GM23338 (cell line): ENCODE measurements around the gene ABCD1. TPM values are rescaled to one million over a fixed set of nuclear protein-coding genes. Genes with fewer than 3 reads are reported as not detected.
"Not testable (repeated sequence)": the region's sequence is repeated elsewhere in the genome, so short reads cannot be mapped to it uniquely, and the experiment has no call there.

ENCODE experiments used
- ATAC-seq: fragments of 200-7000 bp; cut with Tn5 transposase; 3 replicates; pipeline ENCODE4 v1.9.1; 2020
- DNase-seq: peaks from one replicate; pipeline ENCODE4 v3.0.0-alpha.2; 2015; ENCODE audit warnings: low spot score
- H2AFZ ChIP-seq: fragments of 200-600 bp; sonication (generic); 2 replicates; pipeline ENCODE4 v1.8.0; 2016; ENCODE audit warnings: antibody characterized with exemption, mild to moderate bottlenecking, moderate library complexity
- H3F3A ChIP-seq: fragments of 200-600 bp; sonication (generic); replicated peaks from 2 replicates; pipeline ENCODE4 v1.8.0; 2017; ENCODE audit warnings: antibody characterized with exemption, mixed run types, low read depth
- H3K27ac ChIP-seq: fragments of 200-600 bp; sonication (generic); 2 replicates; pipeline ENCODE4 v1.6.1; 2016; ENCODE audit warnings: low read depth
- H3K27me3 ChIP-seq: fragments of 200-600 bp; sonication (generic); 2 replicates; pipeline ENCODE4 v1.8.0; 2016; ENCODE audit warnings: mild to moderate bottlenecking, mixed run types, moderate library complexity; ENCODE audit not compliant: insufficient read depth
- H3K36me3 ChIP-seq: fragments of 200-600 bp; sonication (generic); 2 replicates; pipeline ENCODE4 v1.8.0; 2016; ENCODE audit warnings: mild to moderate bottlenecking; ENCODE audit not compliant: insufficient read depth
- H3K4me1 ChIP-seq: fragments of 200-600 bp; sonication (generic); 2 replicates; pipeline ENCODE4 v1.8.0; 2016; ENCODE audit warnings: mild to moderate bottlenecking, moderate library complexity; ENCODE audit not compliant: insufficient read depth
- H3K4me2 ChIP-seq: fragments of 200-600 bp; sonication (generic); 2 replicates; pipeline ENCODE4 v1.7.1; 2017; ENCODE audit warnings: mixed run types
- H3K4me3 ChIP-seq: fragments of 200-600 bp; sonication (generic); 2 replicates; pipeline ENCODE4 v1.6.1; 2016; ENCODE audit warnings: mixed run types
- H3K79me2 ChIP-seq: fragments of 200-600 bp; sonication (generic); replicated peaks from 2 replicates; pipeline ENCODE4 v1.8.0; 2017; ENCODE audit warnings: mild to moderate bottlenecking; ENCODE audit not compliant: insufficient read depth
- H3K9me2 ChIP-seq: fragments of 200-600 bp; sonication (generic); 2 replicates; pipeline ENCODE4 v1.8.0; 2017; ENCODE audit not compliant: insufficient read depth
- H4K20me1 ChIP-seq: fragments of 200-600 bp; sonication (generic); replicated peaks from 2 replicates; pipeline ENCODE4 v1.8.0; 2017; ENCODE audit warnings: mild to moderate bottlenecking; ENCODE audit not compliant: insufficient read depth
- H3K27ac Mint-ChIP-seq: 2 replicates; pipeline ENCODE4 v1.8.0; 2020; ENCODE audit warnings: inconsistent platforms, mild to moderate bottlenecking, moderate library complexity, mixed read lengths
- H3K27me3 Mint-ChIP-seq: 3 replicates; pipeline ENCODE4 v1.8.0; 2022; ENCODE audit warnings: low read depth, mild to moderate bottlenecking, moderate library complexity, mixed read lengths, inconsistent platforms; ENCODE audit not compliant: insufficient read depth, poor library complexity
- H3K36me3 Mint-ChIP-seq: 3 replicates; pipeline ENCODE4 v1.8.0; 2021; ENCODE audit warnings: low read depth, mild to moderate bottlenecking, inconsistent platforms, moderate library complexity, mixed read lengths
- H3K4me1 Mint-ChIP-seq: 3 replicates; pipeline ENCODE4 v1.8.0; 2020; ENCODE audit warnings: mild to moderate bottlenecking, inconsistent platforms, mixed read lengths
- H3K4me3 Mint-ChIP-seq: 3 replicates; pipeline ENCODE4 v1.8.0; 2021; ENCODE audit warnings: moderate library complexity, mild to moderate bottlenecking, inconsistent platforms, mixed read lengths
- H3K9me3 Mint-ChIP-seq: 3 replicates; pipeline ENCODE4 v1.8.0; 2020; ENCODE audit warnings: moderate library complexity, mild to moderate bottlenecking, inconsistent platforms, mixed read lengths
- CREB1 ChIP-seq: fragments of 250-450 bp; sonication (Bioruptor Pico); IDR thresholded peaks from 2 replicates; pipeline ENCODE4 v1.5.0; 2020; ENCODE audit warnings: low read depth, mild to moderate bottlenecking, moderate library complexity
- EZH2phosphoT487 ChIP-seq: fragments of 200-600 bp; sonication (generic); IDR thresholded peaks from one replicate; pipeline ENCODE4 v1.8.1; 2018; ENCODE audit warnings: antibody characterized with exemption; ENCODE audit not compliant: unreplicated experiment
- JUNB ChIP-seq: IDR thresholded peaks from one replicate; pipeline ENCODE4 v1.6.1; 2016; ENCODE audit warnings: antibody characterized with exemption; ENCODE audit not compliant: unreplicated experiment
- NANOG ChIP-seq: IDR thresholded peaks from 2 replicates; pipeline ENCODE4 v1.6.1; 2016; ENCODE audit warnings: antibody characterized with exemption, borderline replicate concordance
- STAT1 ChIP-seq: IDR thresholded peaks from one replicate; pipeline ENCODE4 v1.6.1; 2016; ENCODE audit warnings: antibody characterized with exemption; ENCODE audit not compliant: unreplicated experiment
- polyA plus RNA-seq: library from polyadenylated mRNA; unstranded; fragments of >200 nt; fragmentation: Nextera tagmentation; extraction: Ambion mirVana; gene quantifications from 2 replicates; pipeline ENCODE4 v1.2.1, GENCODE V29; 2016
- total RNA-seq: library from RNA; depleted of rRNA; stranded (reverse); fragments of >200 nt; shearing (Covaris generic); gene quantifications from 2 replicates; pipeline ENCODE4 v1.2.3, GENCODE V29; 2014
- TF ChIP-seq, protein P1 (sequence below): IDR thresholded peaks from 2 replicates; pipeline ENCODE4 v1.6.1; 2016; ENCODE audit warnings: antibody characterized with exemption
- TF ChIP-seq, protein P2 (sequence below), 2 experiments: fragments of 200-600 bp in 1 of 2; sonication (generic) in 1 of 2; conservative IDR thresholded peaks; 2 replicates each; pipeline versions ENCODE4 v1.5.1 to v1.6.1; 2016 to 2017; ENCODE audit warnings: antibody characterized with exemption in 2 of 2, low read depth in 2 of 2, mild to moderate bottlenecking in 2 of 2, moderate library complexity in 1 of 2
- TF ChIP-seq, protein P3 (sequence below): IDR thresholded peaks from one replicate; pipeline ENCODE4 v1.6.1; 2018; ENCODE audit warnings: antibody characterized with exemption; ENCODE audit not compliant: unreplicated experiment

ABCD1 gene
- total and polyA plus RNA-seq, 2 experiments from 2014 or later = 2.4 to 8.9 TPM

DNA sequence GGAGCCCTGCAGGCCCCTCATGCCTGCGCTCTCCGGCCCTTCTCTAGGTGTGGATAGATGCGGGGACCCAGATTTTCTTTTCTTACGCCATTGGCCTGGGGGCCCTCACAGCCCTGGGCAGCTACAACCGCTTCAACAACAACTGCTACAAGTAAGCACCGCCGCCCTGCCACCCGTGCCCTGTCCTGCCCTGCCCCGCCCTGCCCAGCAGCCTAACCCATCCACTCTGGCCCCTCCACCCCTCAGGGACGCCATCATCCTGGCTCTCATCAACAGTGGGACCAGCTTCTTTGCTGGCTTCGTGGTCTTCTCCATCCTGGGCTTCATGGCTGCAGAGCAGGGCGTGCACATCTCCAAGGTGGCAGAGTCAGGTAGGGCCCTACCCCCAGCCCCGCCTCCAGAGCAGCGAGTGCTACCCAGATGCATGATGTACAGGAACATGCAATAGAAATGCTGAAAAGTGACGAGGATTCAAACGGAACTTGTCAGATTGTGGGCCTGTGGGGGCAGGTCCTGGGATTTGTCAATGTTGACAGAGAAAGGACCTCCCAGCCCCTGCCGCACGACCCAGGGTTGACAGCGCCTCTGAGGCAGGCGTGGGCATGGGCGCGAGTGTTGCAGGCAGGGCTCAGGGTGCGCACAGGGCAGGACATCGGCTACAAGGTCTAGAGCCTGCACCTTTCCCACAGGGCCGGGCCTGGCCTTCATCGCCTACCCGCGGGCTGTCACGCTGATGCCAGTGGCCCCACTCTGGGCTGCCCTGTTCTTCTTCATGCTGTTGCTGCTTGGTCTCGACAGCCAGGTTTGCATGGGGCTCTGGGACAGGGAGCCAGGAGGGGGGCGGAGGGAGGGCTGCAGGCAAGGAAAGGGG, 31.2 kb upstream of the ABCD1 start (continued):
- TF ChIP-seq, protein P1, sequence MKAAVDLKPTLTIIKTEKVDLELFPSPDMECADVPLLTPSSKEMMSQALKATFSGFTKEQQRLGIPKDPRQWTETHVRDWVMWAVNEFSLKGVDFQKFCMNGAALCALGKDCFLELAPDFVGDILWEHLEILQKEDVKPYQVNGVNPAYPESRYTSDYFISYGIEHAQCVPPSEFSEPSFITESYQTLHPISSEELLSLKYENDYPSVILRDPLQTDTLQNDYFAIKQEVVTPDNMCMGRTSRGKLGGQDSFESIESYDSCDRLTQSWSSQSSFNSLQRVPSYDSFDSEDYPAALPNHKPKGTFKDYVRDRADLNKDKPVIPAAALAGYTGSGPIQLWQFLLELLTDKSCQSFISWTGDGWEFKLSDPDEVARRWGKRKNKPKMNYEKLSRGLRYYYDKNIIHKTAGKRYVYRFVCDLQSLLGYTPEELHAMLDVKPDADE = no peak
- TF ChIP-seq CREB1 (CRISPR knock-in tag) (no peak), NANOG (no peak), JUNB (no peak)
- TF ChIP-seq, protein P2, sequence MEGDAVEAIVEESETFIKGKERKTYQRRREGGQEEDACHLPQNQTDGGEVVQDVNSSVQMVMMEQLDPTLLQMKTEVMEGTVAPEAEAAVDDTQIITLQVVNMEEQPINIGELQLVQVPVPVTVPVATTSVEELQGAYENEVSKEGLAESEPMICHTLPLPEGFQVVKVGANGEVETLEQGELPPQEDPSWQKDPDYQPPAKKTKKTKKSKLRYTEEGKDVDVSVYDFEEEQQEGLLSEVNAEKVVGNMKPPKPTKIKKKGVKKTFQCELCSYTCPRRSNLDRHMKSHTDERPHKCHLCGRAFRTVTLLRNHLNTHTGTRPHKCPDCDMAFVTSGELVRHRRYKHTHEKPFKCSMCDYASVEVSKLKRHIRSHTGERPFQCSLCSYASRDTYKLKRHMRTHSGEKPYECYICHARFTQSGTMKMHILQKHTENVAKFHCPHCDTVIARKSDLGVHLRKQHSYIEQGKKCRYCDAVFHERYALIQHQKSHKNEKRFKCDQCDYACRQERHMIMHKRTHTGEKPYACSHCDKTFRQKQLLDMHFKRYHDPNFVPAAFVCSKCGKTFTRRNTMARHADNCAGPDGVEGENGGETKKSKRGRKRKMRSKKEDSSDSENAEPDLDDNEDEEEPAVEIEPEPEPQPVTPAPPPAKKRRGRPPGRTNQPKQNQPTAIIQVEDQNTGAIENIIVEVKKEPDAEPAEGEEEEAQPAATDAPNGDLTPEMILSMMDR (conservative IDR thresholded peaks at IDR 0.05; ENCODE audit: low read depth in 2 of 2) = no peak

DNA sequence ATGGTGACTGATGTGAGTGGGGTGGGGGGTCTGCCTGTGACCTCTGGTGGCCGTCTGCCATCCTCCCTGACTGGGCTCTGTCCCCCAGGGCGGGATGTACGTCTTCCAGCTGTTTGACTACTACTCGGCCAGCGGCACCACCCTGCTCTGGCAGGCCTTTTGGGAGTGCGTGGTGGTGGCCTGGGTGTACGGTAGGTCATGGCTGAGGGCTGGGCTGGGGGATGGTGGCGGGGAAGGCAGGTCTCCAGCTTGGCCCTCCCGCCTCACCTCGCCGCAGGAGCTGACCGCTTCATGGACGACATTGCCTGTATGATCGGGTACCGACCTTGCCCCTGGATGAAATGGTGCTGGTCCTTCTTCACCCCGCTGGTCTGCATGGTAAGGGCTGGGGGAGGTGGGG, 30.4 kb upstream of the ABCD1 start:
- not testable (repeated sequence) for H3K27ac Mint-ChIP-seq, H3K4me1 Mint-ChIP-seq, H3K27me3 ChIP-seq, H3K4me1 ChIP-seq, H3K4me3 Mint-ChIP-seq, H2AFZ ChIP-seq, H3F3A ChIP-seq, H3K9me2 ChIP-seq, DNase-seq, H3K27me3 Mint-ChIP-seq, H3K9me3 Mint-ChIP-seq, H3K4me3 ChIP-seq, H3K4me2 ChIP-seq, H4K20me1 ChIP-seq, H3K79me2 ChIP-seq, H3K36me3 ChIP-seq, H3K27ac ChIP-seq, ATAC-seq
- peaks cover 23% of the 10 kb centered on the region; the same call in 2 of the 3 replicates for H3K36me3 Mint-ChIP-seq

DNA sequence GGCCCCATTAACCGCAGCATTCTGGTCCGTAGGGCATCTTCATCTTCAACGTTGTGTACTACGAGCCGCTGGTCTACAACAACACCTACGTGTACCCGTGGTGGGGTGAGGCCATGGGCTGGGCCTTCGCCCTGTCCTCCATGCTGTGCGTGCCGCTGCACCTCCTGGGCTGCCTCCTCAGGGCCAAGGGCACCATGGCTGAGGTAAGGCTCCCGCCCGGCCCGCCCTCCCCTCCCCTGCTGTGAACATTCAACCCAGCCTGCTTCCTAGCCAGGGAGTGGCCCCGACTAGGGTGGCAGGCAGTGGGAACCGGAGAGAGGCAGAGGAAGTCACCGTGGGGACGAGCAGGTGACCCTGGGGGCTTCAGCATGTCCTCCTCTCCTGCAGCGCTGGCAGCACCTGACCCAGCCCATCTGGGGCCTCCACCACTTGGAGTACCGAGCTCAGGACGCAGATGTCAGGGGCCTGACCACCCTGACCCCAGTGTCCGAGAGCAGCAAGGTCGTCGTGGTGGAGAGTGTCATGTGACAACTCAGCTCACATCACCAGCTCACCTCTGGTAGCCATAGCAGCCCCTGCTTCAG, 29.9 kb upstream of the ABCD1 start:
- H3K27me3 Mint-ChIP-seq = peaks cover 9% of the 10 kb centered on the region
- Histone ChIP-seq H3F3A (no peaks in the 10 kb centered on the region), H3K27ac (no peak overlapping the region), H3K4me1 (no peaks in the 10 kb centered on the region), H4K20me1 (no peaks in the 10 kb centered on the region), H3K79me2 (no peaks in the 10 kb centered on the region), H3K4me2 (no peak overlapping the region), H3K9me2 (no peaks in the 10 kb centered on the region), H3K4me3 (no peak overlapping the region), H3K36me3 (no peaks in the 10 kb centered on the region), H2AFZ (no peak overlapping the region), H3K27me3 (no peaks in the 10 kb centered on the region)
- no peak for ATAC-seq
- H3K4me1 Mint-ChIP-seq = peaks cover 3% of the 10 kb centered on the region; the same call in 2 of the 3 replicates
- H3K36me3 Mint-ChIP-seq = peaks cover 23% of the 10 kb centered on the region; the same call in 2 of the 3 replicates
- DNase-seq = no peak
- H3K27ac Mint-ChIP-seq = no peak overlapping the region
- peaks cover 3% of the 10 kb centered on the region; the same call in 1 of the 3 replicates for H3K9me3 Mint-ChIP-seq
- no peak overlapping the region for H3K4me3 Mint-ChIP-seq
- TF ChIP-seq, protein P3, sequence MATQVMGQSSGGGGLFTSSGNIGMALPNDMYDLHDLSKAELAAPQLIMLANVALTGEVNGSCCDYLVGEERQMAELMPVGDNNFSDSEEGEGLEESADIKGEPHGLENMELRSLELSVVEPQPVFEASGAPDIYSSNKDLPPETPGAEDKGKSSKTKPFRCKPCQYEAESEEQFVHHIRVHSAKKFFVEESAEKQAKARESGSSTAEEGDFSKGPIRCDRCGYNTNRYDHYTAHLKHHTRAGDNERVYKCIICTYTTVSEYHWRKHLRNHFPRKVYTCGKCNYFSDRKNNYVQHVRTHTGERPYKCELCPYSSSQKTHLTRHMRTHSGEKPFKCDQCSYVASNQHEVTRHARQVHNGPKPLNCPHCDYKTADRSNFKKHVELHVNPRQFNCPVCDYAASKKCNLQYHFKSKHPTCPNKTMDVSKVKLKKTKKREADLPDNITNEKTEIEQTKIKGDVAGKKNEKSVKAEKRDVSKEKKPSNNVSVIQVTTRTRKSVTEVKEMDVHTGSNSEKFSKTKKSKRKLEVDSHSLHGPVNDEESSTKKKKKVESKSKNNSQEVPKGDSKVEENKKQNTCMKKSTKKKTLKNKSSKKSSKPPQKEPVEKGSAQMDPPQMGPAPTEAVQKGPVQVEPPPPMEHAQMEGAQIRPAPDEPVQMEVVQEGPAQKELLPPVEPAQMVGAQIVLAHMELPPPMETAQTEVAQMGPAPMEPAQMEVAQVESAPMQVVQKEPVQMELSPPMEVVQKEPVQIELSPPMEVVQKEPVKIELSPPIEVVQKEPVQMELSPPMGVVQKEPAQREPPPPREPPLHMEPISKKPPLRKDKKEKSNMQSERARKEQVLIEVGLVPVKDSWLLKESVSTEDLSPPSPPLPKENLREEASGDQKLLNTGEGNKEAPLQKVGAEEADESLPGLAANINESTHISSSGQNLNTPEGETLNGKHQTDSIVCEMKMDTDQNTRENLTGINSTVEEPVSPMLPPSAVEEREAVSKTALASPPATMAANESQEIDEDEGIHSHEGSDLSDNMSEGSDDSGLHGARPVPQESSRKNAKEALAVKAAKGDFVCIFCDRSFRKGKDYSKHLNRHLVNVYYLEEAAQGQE = no peak
- no peak for TF ChIP-seq EZH2phosphoT487
- no peak for TF ChIP-seq STAT1
- TF ChIP-seq NANOG = no peak
